Left lobe of liver (tissue), 2 donors: Measurements from ENCODE around the gene LIPC. TPM values are rescaled to one million over a fixed set of nuclear protein-coding genes. Genes with fewer than 3 reads are reported as not detected.
A peak's percentile ranks its signal among the peaks of the same experiment; 100 is the strongest.

Experiments
- ATAC-seq: fragments of 200-7000 bp; cut with Tn5 transposase; one replicate; pipeline ENCODE4 v1.9.1; 2020; ENCODE audit warnings: mild to moderate bottlenecking, moderate library complexity
- DNase-seq: peaks from one replicate; pipeline ENCODE4 v3.0.0-alpha.2; 2020; ENCODE audit warnings: low spot score
- total RNA-seq: library from RNA; stranded (reverse); gene quantifications from one replicate; pipeline ENCODE4 v1.2.1, GENCODE V29; 2021
- donor health status: DM: no; HTN: no; CAD: no; lungs with moderate emphysema.
- donor health status: DM: no; HTN: yes; CAD: no.

The LIPC gene
- total RNA-seq, 1 donor from 2014 or later = 202 TPM

GRCh38 chr15:58568157-58568571 is 136.4 kb downstream of the LIPC start:
- DNase-seq = no peak
- peak; percentile 34 for ATAC-seq

GRCh38 chr15:58569455-58569854 is 137.7 kb downstream of the LIPC start:
- DNase-seq = no peak
- no peak for ATAC-seq

- DNase-seq = no peak
- ATAC-seq = no peak
Observed at GRCh38 chr15:58571491-58571890, 139.7 kb downstream of the LIPC start.

GRCh38 chr15:58572521-58572920 is 140.7 kb downstream of the LIPC start:
- DNase-seq = no peak
- peak; percentile 5 for ATAC-seq

- no peak for DNase-seq
Observed at GRCh38 chr15:58573270-58573669, 141.5 kb downstream of the LIPC start.

GRCh38 chr15:58574631-58575030 is 142.8 kb downstream of the LIPC start:
- ATAC-seq = peak; percentile 71

More at GRCh38 chr15:58573270-58573669, 141.5 kb downstream of the LIPC start:
- peak; percentile 58 for ATAC-seq

GRCh38 chr15:58575045-58575786 is 143.4 kb downstream of the LIPC start:
- DNase-seq (no peak), ATAC-seq (no peak)

More at GRCh38 chr15:58574631-58575030, 142.8 kb downstream of the LIPC start:
- no peak for DNase-seq

- DNase-seq (no peak), ATAC-seq (no peak)
Observed at GRCh38 chr15:58576657-58577056, 144.9 kb downstream of the LIPC start.

GRCh38 chr15:58582160-58582559 is 150.4 kb downstream of the LIPC start:
- DNase-seq (no peak), ATAC-seq (no peak)

- DNase-seq (no peak), ATAC-seq (no peak)
Observed at GRCh38 chr15:58583171-58583908, 151.5 kb downstream of the LIPC start.

- DNase-seq = no peak
- no peak for ATAC-seq
Observed at GRCh38 chr15:58584789-58585461, 153.1 kb downstream of the LIPC start.

- DNase-seq (no peak), ATAC-seq (no peak)
Observed at GRCh38 chr15:58585693-58586443, 154.1 kb downstream of the LIPC start.

GRCh38 chr15:58587486-58587885 is 155.7 kb downstream of the LIPC start:
- no peak for ATAC-seq
- no peak for DNase-seq

GRCh38 chr15:58588096-58588495 is 156.3 kb downstream of the LIPC start:
- DNase-seq (no peak), ATAC-seq (peak; percentile 54)

- ATAC-seq = peak; percentile 61
- DNase-seq = no peak
Observed at GRCh38 chr15:58589047-58589446, 157.3 kb downstream of the LIPC start.

GRCh38 chr15:58590236-58590635 is 158.4 kb downstream of the LIPC start:
- DNase-seq (no peak), ATAC-seq (no peak)

- no peak for ATAC-seq
- no peak for DNase-seq
Observed at GRCh38 chr15:58590926-58591325, 159.1 kb downstream of the LIPC start.

- no peak for DNase-seq
- ATAC-seq = no peak
Observed at GRCh38 chr15:58593870-58594269, 162.1 kb downstream of the LIPC start.

GRCh38 chr15:58594898-58595297 is 163.1 kb downstream of the LIPC start:
- no peak for DNase-seq
- ATAC-seq = no peak

- DNase-seq (no peak), ATAC-seq (peak; percentile 78)
Observed at GRCh38 chr15:58595516-58596263, 163.9 kb downstream of the LIPC start.
